OCI-LY3 (cell line): Measurements from ENCODE around the gene ZC3H4.

Experiments
- H2AFZ ChIP-seq: fragments of 200-600, 300-600 bp; shearing (Covaris generic); 2 replicates; pipeline ENCODE4 v1.6.0; 2014; ENCODE audit warnings: antibody characterized with exemption, low read depth, low read length
- H3K27ac ChIP-seq: fragments of 200-600, 300-600 bp; sonication (generic); 2 replicates; pipeline ENCODE4 v1.5.1; 2014; ENCODE audit warnings: mild to moderate bottlenecking, low read length, moderate library complexity, mixed read lengths
- H3K27me3 ChIP-seq: fragments of 200-600, 300-600 bp; sonication (generic); 2 replicates; pipeline ENCODE4 v1.6.1; 2014; ENCODE audit warnings: low read depth, low read length, mixed read lengths
- H3K36me3 ChIP-seq: fragments of 200-600, 300-600 bp; sonication (generic); replicated peaks from 2 replicates; pipeline ENCODE3; 2014; ENCODE audit warnings: low read depth, low read length, mixed read lengths
- H3K4me1 ChIP-seq: fragments of 300-600, 200-600 bp; sonication (generic); 2 replicates; pipeline ENCODE4 v1.6.1; 2014; ENCODE audit warnings: low read length, mixed read lengths
- H3K4me2 ChIP-seq: fragments of 200-600, 300-600 bp; sonication (generic); 2 replicates; pipeline ENCODE4 v1.6.1; 2014; ENCODE audit warnings: low read length, mixed read lengths
- H3K4me3 ChIP-seq: fragments of 300-600, 200-600 bp; sonication (generic); 2 replicates; pipeline ENCODE4 v1.5.1; 2014; ENCODE audit warnings: antibody characterized with exemption, mild to moderate bottlenecking, low read length, moderate library complexity
- H3K79me2 ChIP-seq: fragments of 300-600, 200-600 bp; shearing (Covaris generic); 2 replicates; pipeline ENCODE4 v1.6.1; 2014; ENCODE audit warnings: mild to moderate bottlenecking, low read length, mixed read lengths
- H3K9ac ChIP-seq: fragments of 300-600, 200-600 bp; shearing (Covaris generic); 2 replicates; pipeline ENCODE4 v1.6.0; 2014; ENCODE audit warnings: mild to moderate bottlenecking, low read length, moderate library complexity
- H3K9me3 ChIP-seq: fragments of 200-600, 300-600 bp; shearing (Covaris generic); 2 replicates; pipeline ENCODE4 v1.6.1; 2014; ENCODE audit warnings: low read length, mixed read lengths; ENCODE audit not compliant: insufficient read depth
- H4K20me1 ChIP-seq: fragments of 200-600, 300-600 bp; sonication (generic); 2 replicates; pipeline ENCODE4 v1.6.1; 2016; ENCODE audit warnings: low read length, mixed read lengths; ENCODE audit not compliant: insufficient read depth
- EZH2phosphoT487 ChIP-seq: fragments of 200-600 bp; shearing (Covaris generic); IDR thresholded peaks from 2 replicates; pipeline ENCODE4 v1.6.1; 2018; ENCODE audit warnings: antibody characterized with exemption, mixed run types, low read depth
- TF ChIP-seq, protein P1 (sequence below): fragments of 200-600, 300-600 bp; sonication (generic); IDR thresholded peaks from 2 replicates; pipeline ENCODE4 v1.5.1; 2014; ENCODE audit warnings: antibody characterized with exemption, low read length, low read depth

ZC3H4 gene

DNA sequence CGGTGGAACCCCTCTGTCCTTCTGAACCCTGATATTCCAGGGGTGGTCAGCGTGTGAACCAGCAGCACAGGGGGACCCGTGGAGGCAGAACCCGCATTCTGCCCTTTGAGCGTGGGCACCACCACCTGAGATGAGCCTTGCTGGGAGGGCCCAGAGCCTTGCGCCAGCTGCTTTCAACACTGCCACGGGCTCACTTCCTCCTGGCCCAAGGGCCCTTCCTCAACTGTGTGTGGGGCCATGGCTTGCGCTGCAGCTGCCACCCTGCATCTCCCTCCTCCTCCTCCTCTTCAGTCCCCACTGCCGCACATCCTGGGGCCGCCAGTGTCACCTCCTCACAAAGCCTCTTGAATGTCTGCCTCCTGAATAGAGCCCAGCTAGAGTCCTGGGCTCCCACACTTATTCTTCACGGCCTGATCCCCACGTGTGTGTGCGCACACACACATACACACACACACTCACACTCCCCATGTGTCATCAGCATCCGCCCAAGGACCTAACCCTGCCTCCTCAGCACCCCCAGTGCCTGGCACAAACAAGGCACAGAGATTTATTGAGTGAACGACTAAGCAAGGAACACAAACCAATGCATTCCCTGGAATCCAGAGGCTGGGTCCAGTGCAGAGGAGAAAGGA is 38.3 kb downstream of the ZC3H4 start:
- Histone ChIP-seq H3K4me1 (no peaks in the 10 kb centered on the region), H3K9me3 (no peaks in the 10 kb centered on the region), H3K36me3 (peaks cover 56% of the 10 kb centered on the region), H3K9ac (no peak overlapping the region), H3K27me3 (no peaks in the 10 kb centered on the region), H3K4me3 (no peak overlapping the region), H4K20me1 (peaks cover 25% of the 10 kb centered on the region; the same call in 1 of the 2 replicates), H2AFZ (no peak overlapping the region), H3K4me2 (no peak overlapping the region), H3K27ac (no peak overlapping the region), H3K79me2 (peaks cover 33% of the 10 kb centered on the region; the same call in 1 of the 2 replicates)
- TF ChIP-seq, protein P1, sequence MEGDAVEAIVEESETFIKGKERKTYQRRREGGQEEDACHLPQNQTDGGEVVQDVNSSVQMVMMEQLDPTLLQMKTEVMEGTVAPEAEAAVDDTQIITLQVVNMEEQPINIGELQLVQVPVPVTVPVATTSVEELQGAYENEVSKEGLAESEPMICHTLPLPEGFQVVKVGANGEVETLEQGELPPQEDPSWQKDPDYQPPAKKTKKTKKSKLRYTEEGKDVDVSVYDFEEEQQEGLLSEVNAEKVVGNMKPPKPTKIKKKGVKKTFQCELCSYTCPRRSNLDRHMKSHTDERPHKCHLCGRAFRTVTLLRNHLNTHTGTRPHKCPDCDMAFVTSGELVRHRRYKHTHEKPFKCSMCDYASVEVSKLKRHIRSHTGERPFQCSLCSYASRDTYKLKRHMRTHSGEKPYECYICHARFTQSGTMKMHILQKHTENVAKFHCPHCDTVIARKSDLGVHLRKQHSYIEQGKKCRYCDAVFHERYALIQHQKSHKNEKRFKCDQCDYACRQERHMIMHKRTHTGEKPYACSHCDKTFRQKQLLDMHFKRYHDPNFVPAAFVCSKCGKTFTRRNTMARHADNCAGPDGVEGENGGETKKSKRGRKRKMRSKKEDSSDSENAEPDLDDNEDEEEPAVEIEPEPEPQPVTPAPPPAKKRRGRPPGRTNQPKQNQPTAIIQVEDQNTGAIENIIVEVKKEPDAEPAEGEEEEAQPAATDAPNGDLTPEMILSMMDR, result no peak
- TF ChIP-seq EZH2phosphoT487, result no peak

DNA sequence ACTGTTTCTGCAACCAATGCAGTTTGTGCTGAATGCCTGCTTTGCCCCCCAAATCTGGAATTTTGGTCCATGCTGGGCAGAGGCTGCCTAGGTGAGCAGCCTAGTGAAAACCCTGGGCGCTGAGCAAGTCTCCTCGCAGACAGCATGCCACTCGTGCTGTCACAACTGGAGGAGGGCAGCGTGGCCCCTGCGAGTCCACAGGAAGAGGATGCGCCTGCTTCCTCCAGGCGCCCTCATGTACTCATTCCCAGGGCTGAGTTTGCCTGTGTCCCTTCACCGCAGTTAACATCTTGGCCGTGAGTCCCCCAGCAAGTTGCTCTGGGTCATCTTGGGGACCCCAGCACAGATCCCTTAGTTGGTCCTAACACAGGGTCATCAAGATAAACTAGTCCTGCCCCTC is 39.0 kb downstream of the ZC3H4 start:
- H4K20me1 ChIP-seq, result peaks cover 31% of the 10 kb centered on the region; the same call in 1 of the 2 replicates

DNA sequence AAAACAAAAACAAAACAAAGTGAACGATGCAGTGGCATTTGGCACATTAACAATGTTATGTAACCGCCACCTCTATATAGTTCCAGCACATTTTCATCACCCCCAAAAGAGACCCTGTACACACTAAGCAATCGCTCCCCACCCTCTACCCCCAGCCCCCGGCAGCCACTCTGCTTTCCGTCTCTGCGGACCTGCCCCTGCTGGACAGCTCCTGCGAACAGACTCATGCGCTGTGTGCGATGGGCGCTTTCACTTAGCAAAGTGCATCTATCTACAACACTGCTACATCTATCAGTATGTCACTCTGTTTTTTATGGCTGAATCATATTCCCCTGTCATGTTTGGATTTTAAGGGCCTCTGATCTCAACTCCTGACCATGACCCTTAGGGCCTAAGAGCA is 40.0 kb downstream of the ZC3H4 start:
- peaks cover 39% of the 10 kb centered on the region; the same call in 1 of the 2 replicates for H4K20me1 ChIP-seq
- H3K27ac ChIP-seq, result no peak overlapping the region
- no peaks in the 10 kb centered on the region for H3K9me3 ChIP-seq
- H3K4me3 ChIP-seq, result no peak overlapping the region
- no peak overlapping the region for H2AFZ ChIP-seq
- H3K4me1 ChIP-seq, result no peaks in the 10 kb centered on the region
- H3K79me2 ChIP-seq, result peaks cover 42% of the 10 kb centered on the region; the same call in 1 of the 2 replicates
- no peak overlapping the region for H3K9ac ChIP-seq
- no peak for TF ChIP-seq EZH2phosphoT487
- H3K27me3 ChIP-seq, result no peaks in the 10 kb centered on the region
- H3K36me3 ChIP-seq, result peaks cover 64% of the 10 kb centered on the region
- no peak overlapping the region for H3K4me2 ChIP-seq

More for the DNA sequence above, 39.0 kb downstream of the ZC3H4 start:
- Histone ChIP-seq H3K4me3 (no peak overlapping the region), H3K27ac (no peak overlapping the region), H3K4me1 (no peaks in the 10 kb centered on the region), H3K4me2 (no peak overlapping the region), H3K9me3 (no peaks in the 10 kb centered on the region), H3K79me2 (peaks cover 39% of the 10 kb centered on the region; the same call in 1 of the 2 replicates), H3K36me3 (peaks cover 57% of the 10 kb centered on the region), H2AFZ (no peak overlapping the region), H3K27me3 (no peaks in the 10 kb centered on the region), H3K9ac (no peak overlapping the region)
- TF ChIP-seq, protein P1, result no peak
- TF ChIP-seq EZH2phosphoT487, result no peak

DNA sequence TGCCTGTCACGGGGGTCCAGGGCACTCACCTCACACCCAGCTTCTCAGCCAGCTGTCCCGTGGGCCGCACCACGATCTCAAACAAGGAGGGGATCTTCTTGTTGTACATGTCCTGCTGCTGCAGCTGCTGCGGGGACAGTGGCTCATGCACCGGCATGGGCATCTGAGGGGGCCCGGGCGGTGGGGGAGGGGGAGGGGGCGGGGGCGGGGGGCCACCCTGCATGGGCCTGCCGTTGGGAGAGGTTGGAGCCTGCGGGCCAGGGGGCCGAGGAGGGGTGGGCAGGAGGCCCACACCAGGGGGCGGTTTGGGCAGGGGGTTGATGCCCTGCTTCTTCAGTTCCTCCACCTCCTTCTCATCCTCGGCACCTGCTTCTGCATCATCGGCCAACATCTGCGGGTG is 41.3 kb downstream of the ZC3H4 start:
- H3K36me3 ChIP-seq, result peaks cover 73% of the 10 kb centered on the region

More for the DNA sequence above, 41.3 kb downstream of the ZC3H4 start:
- Histone ChIP-seq H2AFZ (no peak overlapping the region), H3K9me3 (no peaks in the 10 kb centered on the region), H4K20me1 (peaks cover 46% of the 10 kb centered on the region; the same call in 1 of the 2 replicates), H3K27me3 (no peaks in the 10 kb centered on the region), H3K4me2 (no peak overlapping the region), H3K9ac (no peak overlapping the region), H3K4me3 (no peak overlapping the region), H3K4me1 (no peaks in the 10 kb centered on the region), H3K79me2 (peaks cover 42% of the 10 kb centered on the region; the same call in 1 of the 2 replicates), H3K27ac (no peak overlapping the region)
- TF ChIP-seq, protein P1, result no peak
- no peak for TF ChIP-seq EZH2phosphoT487
